Measurements from ENCODE around the gene LRRC18.

Gene LRRC18

GRCh38 chr10:48906841-48907240 lies 32.8 kb downstream of the LRRC18 start:
- no peak for DNase-seq

- no peak for DNase-seq
Observed at GRCh38 chr10:48905311-48905710, 34.3 kb downstream of the LRRC18 start.

- no peak for DNase-seq
Observed at GRCh38 chr10:48904861-48905260, 34.8 kb downstream of the LRRC18 start.

GRCh38 chr10:48903151-48903550 lies 36.5 kb downstream of the LRRC18 start:
- no peak for DNase-seq

GRCh38 chr10:48902096-48902495 lies 37.5 kb downstream of the LRRC18 start:
- DNase-seq = no peak

- DNase-seq = no peak
Observed at GRCh38 chr10:48901319-48901718, 38.3 kb downstream of the LRRC18 start.

GRCh38 chr10:48900371-48900801 lies 39.3 kb downstream of the LRRC18 start:
- no peak for DNase-seq

GRCh38 chr10:48899781-48900180 lies 39.9 kb downstream of the LRRC18 start:
- no peak for DNase-seq

- DNase-seq = no peak
Observed at GRCh38 chr10:48898426-48898825, 41.2 kb downstream of the LRRC18 start.

GRCh38 chr10:48897441-48897790 lies 42.2 kb downstream of the LRRC18 start:
- no peak for DNase-seq

- DNase-seq = no peak
Observed at GRCh38 chr10:48896756-48897440, 42.7 kb downstream of the LRRC18 start.

GRCh38 chr10:48895803-48896195 lies 43.8 kb downstream of the LRRC18 start:
- no peak for DNase-seq

GRCh38 chr10:48894911-48895802 lies 44.5 kb downstream of the LRRC18 start:
- no peak for DNase-seq

- DNase-seq = no peak
Observed at GRCh38 chr10:48890888-48891850, 48.5 kb downstream of the LRRC18 start.

- DNase-seq = no peak
Observed at GRCh38 chr10:48887982-48888381, 51.7 kb downstream of the LRRC18 start.

GRCh38 chr10:48885376-48885775 lies 54.3 kb downstream of the LRRC18 start:
- no peak for DNase-seq

- no peak for DNase-seq
Observed at GRCh38 chr10:48884179-48885045, 55.2 kb downstream of the LRRC18 start.

GRCh38 chr10:48883701-48884100 lies 55.9 kb downstream of the LRRC18 start:
- DNase-seq = no peak

GRCh38 chr10:48882881-48883280 lies 56.8 kb downstream of the LRRC18 start:
- no peak for DNase-seq

- no peak for DNase-seq
Observed at GRCh38 chr10:48881937-48882336, 57.7 kb downstream of the LRRC18 start.

GRCh38 chr10:48880016-48880705 lies 59.5 kb downstream of the LRRC18 start:
- no peak for DNase-seq
